Osteoblast (primary cell): ENCODE data around the gene FOXG1. TPM values are rescaled to one million over a fixed set of nuclear protein-coding genes. Genes with fewer than 3 reads are reported as not detected.

Experiments used
- DNase-seq: peaks from one replicate; pipeline ENCODE4 v3.0.0; 2011; ENCODE audit warnings: low spot score, mixed read lengths; ENCODE audit not compliant: insufficient read length; ENCODE audit errors: missing footprints
- H2AFZ ChIP-seq: 2 replicates; pipeline ENCODE4 v1.6.0; 2011; ENCODE audit warnings: mild to moderate bottlenecking, low read length
- H3K27ac ChIP-seq: 2 replicates; pipeline ENCODE4 v1.5.1; 2011; ENCODE audit warnings: mild to moderate bottlenecking, low read depth, low read length, moderate library complexity
- H3K27me3 ChIP-seq: 2 replicates; pipeline ENCODE4 v1.6.0; 2012; ENCODE audit warnings: mild to moderate bottlenecking, control low read depth, inconsistent platforms, low read length, moderate library complexity; ENCODE audit not compliant: insufficient read depth
- H3K36me3 ChIP-seq: 2 replicates; pipeline ENCODE4 v1.5.1; 2011; ENCODE audit warnings: mild to moderate bottlenecking, low read length, control low read depth, moderate library complexity; ENCODE audit not compliant: insufficient read depth
- H3K4me1 ChIP-seq: 2 replicates; pipeline ENCODE4 v1.5.1; 2011; ENCODE audit warnings: mild to moderate bottlenecking, low read length, control low read depth, moderate library complexity; ENCODE audit not compliant: insufficient read depth
- H3K4me2 ChIP-seq: 2 replicates; pipeline ENCODE4 v1.6.0; 2011; ENCODE audit warnings: mild to moderate bottlenecking, low read length; ENCODE audit not compliant: insufficient read depth
- H3K4me3 ChIP-seq: fragments of 200-600 bp; sonication (generic); 3 replicates; pipeline ENCODE4 v1.5.1; 2012; ENCODE audit warnings: mild to moderate bottlenecking, low read length, inconsistent platforms; ENCODE audit not compliant: insufficient read depth
- H3K79me2 ChIP-seq: 2 replicates; pipeline ENCODE4 v1.6.0; 2012; ENCODE audit warnings: mild to moderate bottlenecking, low read length, control low read depth, inconsistent platforms; ENCODE audit not compliant: insufficient read depth
- H3K9me3 ChIP-seq: 2 replicates; pipeline ENCODE4 v1.5.1; 2011; ENCODE audit warnings: low read depth, low read length, control low read depth
- H4K20me1 ChIP-seq: 2 replicates; pipeline ENCODE4 v1.6.0; 2012; ENCODE audit warnings: mild to moderate bottlenecking, low read length, control low read depth; ENCODE audit not compliant: insufficient read depth
- CTCF ChIP-seq: IDR thresholded peaks from 2 replicates; pipeline ENCODE4 v1.5.1; 2011; ENCODE audit warnings: mild to moderate bottlenecking, low read depth, low read length, moderate library complexity; ENCODE audit errors: extremely low read depth
- total RNA-seq: library from RNA; depleted of rRNA; stranded (reverse); fragments of >200 nt; gene quantifications from 2 replicates; pipeline ENCODE4 v1.2.3, GENCODE V29; 2012

FOXG1 gene
- total RNA-seq, 1 donor = not detected

GRCh38 chr14:28761438-28762291, 4.9 kb upstream of the FOXG1 start:
- DNase-seq = no peak
- Histone ChIP-seq H3K27me3 (peaks cover 94% of the 10 kb centered on the region), H3K4me3 (no peak overlapping the region), H3K36me3 (no peaks in the 10 kb centered on the region), H3K27ac (no peak overlapping the region), H4K20me1 (no peaks in the 10 kb centered on the region), H2AFZ (no peak overlapping the region), H3K4me1 (no peaks in the 10 kb centered on the region), H3K9me3 (no peaks in the 10 kb centered on the region), H3K79me2 (no peaks in the 10 kb centered on the region), H3K4me2 (no peak overlapping the region)
- no peak for TF ChIP-seq CTCF

- Histone ChIP-seq H3K27me3 (peaks cover 87% of the 10 kb centered on the region), H3K4me1 (no peaks in the 10 kb centered on the region), H3K36me3 (no peaks in the 10 kb centered on the region), H3K79me2 (no peaks in the 10 kb centered on the region), H3K4me3 (no peak overlapping the region), H4K20me1 (no peaks in the 10 kb centered on the region), H3K9me3 (no peaks in the 10 kb centered on the region), H2AFZ (no peak overlapping the region), H3K27ac (no peak overlapping the region), H3K4me2 (no peak overlapping the region)
- TF ChIP-seq CTCF = no peak
- no peak for DNase-seq
Measured at GRCh38 chr14:28762303-28762954, 4.2 kb upstream of the FOXG1 start.

- no peaks in the 10 kb centered on the region for H3K36me3 ChIP-seq
- no peak overlapping the region for H3K27ac ChIP-seq
- no peaks in the 10 kb centered on the region for H3K9me3 ChIP-seq
- no peak overlapping the region for H3K4me3 ChIP-seq
- H3K79me2 ChIP-seq = no peaks in the 10 kb centered on the region
- no peak for TF ChIP-seq CTCF
- H2AFZ ChIP-seq = no peak overlapping the region
- peaks cover 85% of the 10 kb centered on the region for H3K27me3 ChIP-seq
- no peak for DNase-seq
- H3K4me2 ChIP-seq = no peak overlapping the region
- no peaks in the 10 kb centered on the region for H3K4me1 ChIP-seq
- no peaks in the 10 kb centered on the region for H4K20me1 ChIP-seq
Measured at GRCh38 chr14:28762955-28763326, 3.6 kb upstream of the FOXG1 start.

GRCh38 chr14:28763751-28764256, 2.8 kb upstream of the FOXG1 start:
- no peaks in the 10 kb centered on the region for H3K36me3 ChIP-seq
- no peaks in the 10 kb centered on the region for H3K9me3 ChIP-seq
- no peak overlapping the region for H2AFZ ChIP-seq
- no peak for TF ChIP-seq CTCF
- H3K4me2 ChIP-seq = no peak overlapping the region
- no peaks in the 10 kb centered on the region for H3K4me1 ChIP-seq
- no peaks in the 10 kb centered on the region for H4K20me1 ChIP-seq
- H3K27me3 ChIP-seq = peaks cover 85% of the 10 kb centered on the region
- no peak overlapping the region for H3K27ac ChIP-seq
- H3K79me2 ChIP-seq = no peaks in the 10 kb centered on the region
- H3K4me3 ChIP-seq = no peak overlapping the region
- DNase-seq = no peak
